ENCODE measurements around the gene ZBTB42.

The ZBTB42 gene

GRCh38 chr14:104769324-104770071 is 31.4 kb upstream of the ZBTB42 start:
- TF ChIP-seq CTCF (IDR thresholded peaks at IDR 0.05; ENCODE audit: poor library complexity, severe bottlenecking): no peak
- H3K27ac ChIP-seq (ENCODE audit: poor library complexity, severe bottlenecking): no peak overlapping the region
- peaks cover 6% of the 10 kb centered on the region for H3K9me3 ChIP-seq (ENCODE audit: severe bottlenecking)
- H3K4me1 ChIP-seq (ENCODE audit: insufficient read depth, poor library complexity, severe bottlenecking): no peaks in the 10 kb centered on the region
- ATAC-seq (ENCODE audit: low read depth) (no peak), DNase-seq (ENCODE audit: low spot score) (no peak)
- H3K27me3 ChIP-seq (ENCODE audit: insufficient read depth, poor library complexity, severe bottlenecking): no peaks in the 10 kb centered on the region
- peaks cover 32% of the 10 kb centered on the region for H3K36me3 ChIP-seq (ENCODE audit: low read depth)
- H3K4me3 ChIP-seq (ENCODE audit: severe bottlenecking): no peak overlapping the region

- DNase-seq (ENCODE audit: low spot score) (no peak), ATAC-seq (ENCODE audit: low read depth) (no peak)
- H3K4me1 ChIP-seq (ENCODE audit: insufficient read depth, poor library complexity, severe bottlenecking): no peaks in the 10 kb centered on the region
- H3K27ac ChIP-seq (ENCODE audit: poor library complexity, severe bottlenecking): no peak overlapping the region
- no peaks in the 10 kb centered on the region for H3K27me3 ChIP-seq (ENCODE audit: insufficient read depth, poor library complexity, severe bottlenecking)
- no peak for TF ChIP-seq CTCF (IDR thresholded peaks at IDR 0.05; ENCODE audit: poor library complexity, severe bottlenecking)
- no peak overlapping the region for H3K4me3 ChIP-seq (ENCODE audit: severe bottlenecking)
- peaks cover 6% of the 10 kb centered on the region for H3K9me3 ChIP-seq (ENCODE audit: severe bottlenecking)
- peaks cover 39% of the 10 kb centered on the region for H3K36me3 ChIP-seq (ENCODE audit: low read depth)
Observed at GRCh38 chr14:104770072-104770579, 30.8 kb upstream of the ZBTB42 start.

- ATAC-seq (ENCODE audit: low read depth) (no peak), DNase-seq (ENCODE audit: low spot score) (no peak)
- Histone ChIP-seq H3K36me3 (ENCODE audit: low read depth) (peaks cover 45% of the 10 kb centered on the region), H3K27me3 (ENCODE audit: insufficient read depth, poor library complexity, severe bottlenecking) (no peaks in the 10 kb centered on the region), H3K4me1 (ENCODE audit: insufficient read depth, poor library complexity, severe bottlenecking) (no peaks in the 10 kb centered on the region), H3K9me3 (ENCODE audit: severe bottlenecking) (peaks cover 6% of the 10 kb centered on the region), H3K27ac (ENCODE audit: poor library complexity, severe bottlenecking) (no peak overlapping the region), H3K4me3 (ENCODE audit: severe bottlenecking) (no peak overlapping the region)
- TF ChIP-seq CTCF (IDR thresholded peaks at IDR 0.05; ENCODE audit: poor library complexity, severe bottlenecking): peak; percentile 36
Observed at GRCh38 chr14:104770851-104771272, 30.0 kb upstream of the ZBTB42 start.

- H3K9me3 ChIP-seq (ENCODE audit: severe bottlenecking): peaks cover 3% of the 10 kb centered on the region
- ATAC-seq (ENCODE audit: low read depth): no peak
- H3K4me1 ChIP-seq (ENCODE audit: insufficient read depth, poor library complexity, severe bottlenecking): no peaks in the 10 kb centered on the region
- H3K4me3 ChIP-seq (ENCODE audit: severe bottlenecking): no peak overlapping the region
- DNase-seq (ENCODE audit: low spot score): no peak
- peaks cover 50% of the 10 kb centered on the region for H3K36me3 ChIP-seq (ENCODE audit: low read depth)
- H3K27ac ChIP-seq (ENCODE audit: poor library complexity, severe bottlenecking): no peak overlapping the region
- TF ChIP-seq CTCF (IDR thresholded peaks at IDR 0.05; ENCODE audit: poor library complexity, severe bottlenecking): no peak
- H3K27me3 ChIP-seq (ENCODE audit: insufficient read depth, poor library complexity, severe bottlenecking): no peaks in the 10 kb centered on the region
Observed at GRCh38 chr14:104771374-104771773, 29.5 kb upstream of the ZBTB42 start.
